H1 (cell line): Measurements from ENCODE around the gene C12orf42. TPM values are rescaled to one million over a fixed set of nuclear protein-coding genes. Genes with fewer than 3 reads are reported as not detected.

ENCODE experiments used
- CTBP2 ChIP-seq: IDR thresholded peaks from 2 replicates; pipeline ENCODE4 v1.7.0; 2011; ENCODE audit warnings: borderline replicate concordance, mild to moderate bottlenecking, moderate library complexity, mixed read lengths, low read length; ENCODE audit not compliant: insufficient read depth, insufficient read length
- EP300 ChIP-seq, 2 experiments: IDR thresholded peaks; 1 replicate in 1 of 2; 2 replicates in 1 of 2; pipeline ENCODE4 v1.6.1; 2011 to 2012; ENCODE audit warnings: low read depth in 2 of 2, low read length in 2 of 2, mild to moderate bottlenecking in 2 of 2, borderline replicate concordance in 1 of 2, inconsistent platforms in 1 of 2, moderate library complexity in 1 of 2
- EZH2 ChIP-seq: fragments of 200-600 bp; sonication (generic); IDR thresholded peaks from 2 replicates; pipeline ENCODE4 v1.7.1; 2012; ENCODE audit warnings: low read depth, mild to moderate bottlenecking, moderate library complexity, low read length, inconsistent platforms; ENCODE audit not compliant: severe bottlenecking
- polyA plus RNA-seq, 7 experiments: library from polyadenylated mRNA; depleted of rRNA in 3 of 7; stranded (reverse) in 5 of 7; unstranded in 2 of 7; fragments of >200 nt in 5 of 7; fragments of 200-250 nt in 2 of 7; gene quantifications; 1 replicate in 5 of 7; 2 replicates in 1 of 7; 4 replicates in 1 of 7; pipeline versions ENCODE4 v1.2.1 to v1.2.3, GENCODE V29; 2011 to 2013; ENCODE audit warnings: missing spikeins in 2 of 7, mixed read lengths in 2 of 7
- total RNA-seq: library from RNA; stranded (reverse); fragmentation: NEBNext Ultra II Directional; extraction: Animal tissue kit (Norgen Biotek cat#: 25700); gene quantifications from 2 replicates; pipeline ENCODE4 v1.2.1, GENCODE V29; 2021

Gene C12orf42
- total and polyA plus RNA-seq, 2 of the 8 experiments (the other 6 are each of a cell fraction or from before 2014, with no cell fraction given), result 0.05 TPM; not detected in 1

DNA sequence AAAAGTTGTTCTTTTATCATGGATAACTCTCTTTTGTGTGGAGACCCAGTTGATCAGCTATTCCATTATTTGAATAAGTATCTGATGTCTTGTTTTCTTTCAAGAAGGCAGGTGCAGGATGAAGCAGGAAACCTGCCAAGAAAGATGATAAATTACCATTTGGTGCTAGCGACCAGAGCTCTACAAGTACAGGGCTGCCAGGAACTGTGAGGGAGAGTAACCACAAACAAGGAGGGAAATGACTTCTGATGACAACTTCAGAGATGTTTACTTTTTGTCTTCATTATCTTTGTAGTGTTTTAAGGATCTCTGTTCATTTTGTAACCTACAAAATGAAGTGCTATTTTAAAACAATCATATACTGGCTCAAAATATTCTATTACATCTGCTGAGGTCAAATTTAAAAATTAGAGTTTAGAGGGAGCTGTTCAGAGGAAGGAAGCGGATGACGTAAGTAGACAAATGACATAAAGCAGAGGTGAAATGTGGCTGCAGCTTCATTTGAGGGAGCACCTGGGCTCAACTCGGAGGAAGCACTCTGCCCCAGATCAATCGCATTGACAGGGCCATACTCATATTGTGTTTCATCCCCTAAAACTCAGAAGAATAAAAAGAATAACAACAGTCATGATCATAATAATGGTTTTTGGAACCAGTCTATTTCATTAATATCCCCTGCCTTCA is 226.8 kb downstream of the C12orf42 start (continued):
- TF ChIP-seq EZH2 (no peak), EP300 (IDR thresholded peaks at IDR 0.05; ENCODE audit: borderline replicate concordance in 1 of 2, low read depth in 2 of 2, low read length in 2 of 2) (no peak), CTBP2 (no peak)
